ENCODE results near the gene PPFIBP1.

Gene PPFIBP1

DNA sequence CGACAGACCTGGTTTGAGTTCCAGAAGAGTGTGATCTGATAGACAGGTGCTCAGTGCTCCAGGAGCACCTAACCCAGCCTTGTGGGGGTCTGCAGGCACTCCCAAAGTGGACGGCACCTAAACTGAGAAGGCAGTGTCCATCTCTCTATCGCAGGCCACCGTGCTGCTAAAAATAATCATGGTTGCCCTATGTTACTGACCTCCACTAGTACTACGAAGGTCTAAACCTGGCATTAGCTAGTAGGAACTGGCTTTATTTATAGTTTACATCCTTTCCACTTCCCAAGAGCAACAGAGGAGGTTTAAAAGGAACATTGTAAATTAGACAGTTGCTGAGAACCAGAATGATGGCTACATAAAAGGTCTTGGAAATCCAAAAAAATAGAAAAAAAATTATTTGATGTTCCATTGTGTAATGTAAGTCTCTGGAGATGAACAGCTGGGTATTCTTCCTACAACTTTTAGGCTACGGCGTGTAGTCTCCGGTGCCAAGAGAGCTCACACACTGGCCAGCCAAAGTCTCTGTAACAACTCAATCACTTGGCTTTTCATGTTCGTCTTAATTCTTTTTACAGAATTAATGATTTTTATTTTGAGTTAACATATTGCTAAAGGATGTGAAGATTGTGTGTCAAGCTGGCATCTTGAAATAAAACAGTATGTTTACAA is 27.3 kb downstream of the PPFIBP1 start:
- DNase-seq (ENCODE audit: extremely low read depth, low read depth): no peak
- no peak overlapping the region for H3K4me3 ChIP-seq (replicated peaks; ENCODE audit: low read depth, low read length)
- TF ChIP-seq, protein P1, sequence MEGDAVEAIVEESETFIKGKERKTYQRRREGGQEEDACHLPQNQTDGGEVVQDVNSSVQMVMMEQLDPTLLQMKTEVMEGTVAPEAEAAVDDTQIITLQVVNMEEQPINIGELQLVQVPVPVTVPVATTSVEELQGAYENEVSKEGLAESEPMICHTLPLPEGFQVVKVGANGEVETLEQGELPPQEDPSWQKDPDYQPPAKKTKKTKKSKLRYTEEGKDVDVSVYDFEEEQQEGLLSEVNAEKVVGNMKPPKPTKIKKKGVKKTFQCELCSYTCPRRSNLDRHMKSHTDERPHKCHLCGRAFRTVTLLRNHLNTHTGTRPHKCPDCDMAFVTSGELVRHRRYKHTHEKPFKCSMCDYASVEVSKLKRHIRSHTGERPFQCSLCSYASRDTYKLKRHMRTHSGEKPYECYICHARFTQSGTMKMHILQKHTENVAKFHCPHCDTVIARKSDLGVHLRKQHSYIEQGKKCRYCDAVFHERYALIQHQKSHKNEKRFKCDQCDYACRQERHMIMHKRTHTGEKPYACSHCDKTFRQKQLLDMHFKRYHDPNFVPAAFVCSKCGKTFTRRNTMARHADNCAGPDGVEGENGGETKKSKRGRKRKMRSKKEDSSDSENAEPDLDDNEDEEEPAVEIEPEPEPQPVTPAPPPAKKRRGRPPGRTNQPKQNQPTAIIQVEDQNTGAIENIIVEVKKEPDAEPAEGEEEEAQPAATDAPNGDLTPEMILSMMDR (IDR thresholded peaks at IDR 0.05; ENCODE audit: low read depth, low read length, missing control alignments): no peak

DNA sequence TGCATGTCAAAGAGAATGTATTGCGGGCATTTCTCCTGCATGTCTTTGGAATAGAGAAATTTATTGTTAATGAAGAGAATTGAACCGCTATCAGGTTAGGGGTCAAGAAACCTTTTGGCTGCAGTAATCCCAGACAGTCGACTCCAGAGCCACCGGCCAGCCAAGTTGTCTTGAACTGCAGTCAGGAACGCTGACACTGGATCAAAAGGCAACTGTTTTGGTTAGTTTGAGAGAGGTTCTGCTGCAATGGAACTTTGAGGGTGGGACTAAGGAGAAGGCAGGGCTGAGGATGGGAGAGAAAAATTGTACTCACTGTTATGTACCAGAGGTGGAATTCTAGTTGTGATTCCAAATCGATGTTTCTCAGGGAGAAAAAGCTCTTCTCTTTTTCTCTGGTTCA is 28.2 kb downstream of the PPFIBP1 start:
- H3K4me3 ChIP-seq (replicated peaks; ENCODE audit: low read depth, low read length): no peak overlapping the region
- TF ChIP-seq, protein P1 (IDR thresholded peaks at IDR 0.05; ENCODE audit: low read depth, low read length, missing control alignments): no peak
- no peak for DNase-seq (ENCODE audit: extremely low read depth, low read depth)

DNA sequence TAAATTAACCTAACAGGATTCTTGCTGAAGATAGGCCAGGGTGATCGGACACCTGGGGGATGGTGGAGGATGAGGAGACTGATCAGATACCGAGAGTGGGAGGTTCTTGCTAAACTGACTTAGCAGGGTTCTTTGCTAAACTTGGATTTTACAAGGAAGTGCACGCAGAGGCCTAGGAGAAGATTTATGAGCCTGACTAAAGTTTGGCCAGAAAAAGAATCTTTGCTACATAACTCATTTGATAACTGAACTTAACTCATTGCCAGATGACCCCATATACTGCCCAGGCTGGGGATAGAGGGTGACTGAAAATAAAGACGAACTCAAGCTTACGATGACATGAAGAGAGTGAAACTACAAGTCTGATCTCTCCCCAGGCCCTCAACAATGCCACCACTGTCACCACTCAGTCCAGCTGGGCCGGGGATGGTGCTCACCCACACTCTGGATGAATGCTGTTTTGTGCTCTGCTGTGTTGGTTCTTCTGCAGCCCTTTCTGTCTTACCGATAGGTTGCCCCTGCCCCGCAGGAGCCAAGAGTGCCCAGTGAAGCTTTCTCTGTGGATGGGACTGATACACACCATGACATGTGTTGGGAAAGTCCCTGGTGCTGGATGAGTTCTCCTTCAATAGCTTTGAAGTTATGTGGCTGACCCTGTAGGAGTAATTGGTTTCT is 29.0 kb downstream of the PPFIBP1 start:
- no peak overlapping the region for H3K4me3 ChIP-seq (replicated peaks; ENCODE audit: low read depth, low read length)
- TF ChIP-seq, protein P1 (IDR thresholded peaks at IDR 0.05; ENCODE audit: low read depth, low read length, missing control alignments): no peak
- no peak for DNase-seq (ENCODE audit: extremely low read depth, low read depth)

DNA sequence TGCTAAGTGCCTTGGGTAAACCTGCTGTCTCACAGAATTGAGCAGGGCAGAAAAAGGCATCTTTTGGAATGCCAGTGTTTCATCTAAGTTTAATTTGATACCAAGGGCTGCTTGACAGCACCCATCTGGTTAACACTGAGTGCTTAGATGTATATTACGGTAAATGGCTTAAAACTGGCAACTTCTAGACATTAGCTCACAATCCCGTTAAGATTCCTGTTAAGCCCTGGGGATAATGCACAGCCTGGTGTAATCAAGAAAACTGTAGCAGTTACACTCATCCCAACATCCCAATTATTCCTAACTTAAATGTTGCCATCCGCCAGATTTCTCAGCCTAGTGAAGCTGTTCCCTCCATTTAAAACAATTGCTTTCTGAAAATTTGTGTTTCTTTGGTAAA is 29.9 kb downstream of the PPFIBP1 start:
- TF ChIP-seq, protein P1 (IDR thresholded peaks at IDR 0.05; ENCODE audit: low read depth, low read length, missing control alignments): no peak
- H3K4me3 ChIP-seq (replicated peaks; ENCODE audit: low read depth, low read length): no peak overlapping the region
- no peak for DNase-seq (ENCODE audit: extremely low read depth, low read depth)

DNA sequence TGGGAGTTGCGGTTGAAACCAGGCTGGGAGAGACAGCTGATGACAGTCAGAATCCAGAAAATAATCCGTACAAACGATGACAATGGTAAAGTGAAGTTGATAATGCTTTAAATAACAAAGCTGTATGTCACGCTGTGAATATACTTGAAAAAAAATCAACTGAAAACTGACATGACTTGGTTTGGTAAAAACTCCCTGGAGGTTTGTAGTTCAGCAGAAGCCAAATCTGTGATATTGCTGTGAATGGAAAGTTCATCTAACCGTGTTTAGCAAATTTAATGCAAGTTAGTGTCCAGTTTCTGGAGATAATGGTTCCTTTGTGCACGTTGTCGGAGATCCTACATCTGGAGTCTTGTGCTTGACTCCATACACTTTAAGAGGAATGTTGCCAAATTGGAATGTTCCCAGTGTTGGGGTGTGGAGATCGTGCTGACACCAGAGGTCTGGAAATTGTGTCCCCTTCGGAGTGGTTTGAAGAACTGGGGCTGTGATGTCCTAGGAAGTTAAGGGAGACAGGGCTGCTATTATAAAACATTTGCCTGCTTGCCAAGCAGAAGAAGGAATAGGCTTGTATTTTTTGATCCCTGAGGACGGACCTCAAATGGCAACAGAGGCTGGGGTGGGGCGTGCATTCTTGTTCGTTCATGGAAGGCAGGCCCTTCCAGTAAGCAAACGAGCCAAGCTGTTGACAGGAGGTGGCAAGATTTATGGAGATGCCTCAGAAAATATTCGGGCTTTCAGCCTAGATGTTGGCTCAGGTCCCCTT is 30.6 kb downstream of the PPFIBP1 start:
- H3K4me3 ChIP-seq (replicated peaks; ENCODE audit: low read depth, low read length): no peak overlapping the region
- DNase-seq (ENCODE audit: extremely low read depth, low read depth): no peak
- TF ChIP-seq, protein P1 (IDR thresholded peaks at IDR 0.05; ENCODE audit: low read depth, low read length, missing control alignments): no peak

DNA sequence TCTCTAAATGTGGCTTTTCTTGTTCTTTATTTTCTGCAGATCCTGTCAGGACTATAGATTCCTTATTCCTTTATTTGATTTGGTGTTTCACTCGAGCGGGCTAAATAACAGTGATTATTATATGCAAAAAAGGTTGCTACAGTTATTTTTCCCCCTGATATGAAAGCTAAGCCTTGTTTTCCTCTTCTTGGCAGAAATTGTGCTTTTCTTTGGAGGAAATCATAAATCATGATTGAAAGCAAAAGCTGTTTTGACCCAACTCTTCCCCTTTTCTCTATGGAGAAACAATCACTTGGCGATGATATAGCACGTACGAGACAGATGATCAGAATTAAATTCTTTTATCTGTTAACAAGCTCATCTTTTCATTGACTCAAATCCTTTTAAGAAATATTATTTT is 31.4 kb downstream of the PPFIBP1 start:
- TF ChIP-seq, protein P1 (IDR thresholded peaks at IDR 0.05; ENCODE audit: low read depth, low read length, missing control alignments): no peak
- no peak overlapping the region for H3K4me3 ChIP-seq (replicated peaks; ENCODE audit: low read depth, low read length)
- no peak for DNase-seq (ENCODE audit: extremely low read depth, low read depth)

Data from HFF-Myc (cell line).